Spinal cord (tissue), 10 donors: ENCODE results near the gene ZNF155. TPM values are rescaled to one million over a fixed set of nuclear protein-coding genes. Genes with fewer than 3 reads are reported as not detected.

Experiments
- DNase-seq, 6 donors: peaks; one replicate each; pipeline versions ENCODE4 v3.0.0 to v3.0.0-alpha.2; 2013 to 2015; ENCODE audit warnings: low spot score in 6 of 6, low read depth in 4 of 6
- H3K27ac ChIP-seq: one replicate; pipeline ENCODE4 v1.5.1; 2013; ENCODE audit warnings: low read depth, low read length, control low read depth
- H3K27me3 ChIP-seq: one replicate; pipeline ENCODE4 v1.6.1; 2013; ENCODE audit warnings: low read length; ENCODE audit not compliant: control insufficient read depth, insufficient read depth
- H3K36me3 ChIP-seq: one replicate; pipeline ENCODE4 v1.6.1; 2013; ENCODE audit warnings: low read length; ENCODE audit not compliant: control insufficient read depth, insufficient read depth
- H3K4me1 ChIP-seq: one replicate; pipeline ENCODE4 v1.6.1; 2013; ENCODE audit warnings: low read length; ENCODE audit not compliant: control insufficient read depth, insufficient read depth
- H3K4me3 ChIP-seq: one replicate; pipeline ENCODE4 v1.5.1; 2013; ENCODE audit warnings: low read depth, low read length, control low read depth
- H3K9me3 ChIP-seq: one replicate; pipeline ENCODE4 v1.6.1; 2013; ENCODE audit warnings: low read length; ENCODE audit not compliant: control insufficient read depth, insufficient read depth
- WGBS: methylation state at CpG from one replicate; pipeline ENCODE4 v1.1.5; 2013; ENCODE audit warnings: missing lambda C conversion rate; ENCODE audit not compliant: insufficient coverage; 5-methylcytosine and 5-hydroxymethylcytosine counted together
- polyA plus RNA-seq, 2 donors: library from polyadenylated mRNA; unstranded; fragments of 120-200 nt; gene quantifications; one replicate each; pipeline ENCODE4 v1.2.1, GENCODE V29; 2013; ENCODE audit not compliant: insufficient read length in 2 of 2
- total RNA-seq, 2 donors: library from RNA; depleted of rRNA in 1 of 2; stranded (reverse); fragments of 120-200 nt in 1 of 2; fragments of >200 nt in 1 of 2; gene quantifications; one replicate each; pipeline versions ENCODE4 v1.2.3 to v1.2.4, GENCODE V29; 2013 to 2014
- donor health status: healthy.

Gene ZNF155
- total and polyA plus RNA-seq, 4 donors, result 10.2 to 15.0 (median 13.4) TPM

DNA sequence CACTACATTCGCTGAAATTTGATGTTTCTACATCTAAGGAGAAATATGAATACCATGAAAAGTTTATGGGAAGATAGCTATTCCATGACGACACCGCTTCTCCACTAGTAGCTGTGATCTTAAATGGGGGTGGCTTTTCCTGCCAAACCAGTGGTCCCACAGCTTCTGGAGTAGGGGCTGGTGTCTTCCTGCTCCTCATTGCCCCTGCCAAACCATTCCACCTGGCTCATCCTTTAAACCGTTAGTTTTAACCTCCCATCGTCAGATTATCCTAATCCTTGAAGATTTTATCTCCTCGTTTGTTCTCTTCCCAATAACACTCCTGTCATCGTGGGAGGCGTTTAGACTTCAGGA is 18.2 kb downstream of the ZNF155 start:
- Histone ChIP-seq H3K27me3 (no peaks in the 10 kb centered on the region), H3K4me1 (peaks cover 9% of the 10 kb centered on the region), H3K9me3 (no peaks in the 10 kb centered on the region), H3K4me3 (peak overlapping the region; percentile 61), H3K36me3 (no peaks in the 10 kb centered on the region), H3K27ac (peak overlapping the region; percentile 77)
- 2% methylated on average over 5 of the region's 8 CpGs for WGBS
- DNase-seq, result no peak

DNA sequence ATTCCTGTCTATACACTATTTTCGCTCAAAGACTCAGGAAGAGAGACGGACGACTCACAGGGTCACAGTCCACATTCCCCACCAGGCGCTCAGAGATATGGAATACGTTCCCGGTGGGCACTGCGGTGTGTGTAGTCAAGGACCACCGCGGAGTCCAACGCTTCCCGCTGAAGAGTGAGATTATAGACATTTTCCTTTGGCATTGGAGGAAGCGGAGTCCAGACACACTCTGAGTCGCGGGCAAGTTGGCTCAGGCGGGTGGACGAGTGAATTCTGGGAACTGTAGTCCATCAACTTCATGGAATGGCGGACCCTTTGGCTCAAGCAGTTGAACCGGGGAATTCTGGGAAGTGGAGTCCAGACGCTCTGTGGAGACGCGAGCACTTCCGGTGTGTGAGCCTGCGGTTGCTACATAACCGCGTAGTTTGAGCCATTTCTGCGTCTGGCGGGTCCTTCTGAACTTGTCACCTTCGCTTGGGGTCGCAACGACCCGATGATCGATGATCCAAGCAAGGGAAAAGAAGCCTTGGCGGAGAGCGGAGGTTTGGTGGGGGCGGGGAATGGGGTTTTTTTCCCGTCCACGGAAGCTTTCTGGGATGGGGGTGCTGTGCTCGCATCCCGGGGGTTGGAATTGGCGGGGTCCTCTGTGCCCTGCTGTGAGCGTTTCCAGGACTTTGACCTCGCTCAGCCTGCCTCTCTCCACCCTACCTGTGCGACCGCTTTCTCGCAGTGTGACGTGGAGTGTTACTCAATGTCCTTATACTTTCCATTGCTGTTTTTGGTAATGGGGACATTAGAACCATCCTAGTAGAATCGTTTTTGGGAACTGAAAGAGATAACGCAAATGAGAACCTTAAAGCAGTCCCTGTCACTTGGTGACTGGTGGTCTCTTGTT is 18.8 kb downstream of the ZNF155 start, which contains the start of gene ZNF230:
Gene ZNF230, plus strand, starts transcription at position 392 of the 895 bp plus-strand sequence. CDS start 4,122 bp downstream, outside the sequence.
- Histone ChIP-seq H3K27me3 (no peaks in the 10 kb centered on the region), H3K36me3 (peaks cover 5% of the 10 kb centered on the region), H3K27ac (peak within 1 kb of the TSS; percentile 77), H3K4me3 (peak within 1 kb of the TSS; percentile 61), H3K4me1 (peaks cover 9% of the 10 kb centered on the region), H3K9me3 (no peaks in the 10 kb centered on the region)
- DNase-seq, result peak; percentile 92 to 99 (median 96)
- 0% methylated on average over 39 of the region's 48 CpGs for WGBS

DNA sequence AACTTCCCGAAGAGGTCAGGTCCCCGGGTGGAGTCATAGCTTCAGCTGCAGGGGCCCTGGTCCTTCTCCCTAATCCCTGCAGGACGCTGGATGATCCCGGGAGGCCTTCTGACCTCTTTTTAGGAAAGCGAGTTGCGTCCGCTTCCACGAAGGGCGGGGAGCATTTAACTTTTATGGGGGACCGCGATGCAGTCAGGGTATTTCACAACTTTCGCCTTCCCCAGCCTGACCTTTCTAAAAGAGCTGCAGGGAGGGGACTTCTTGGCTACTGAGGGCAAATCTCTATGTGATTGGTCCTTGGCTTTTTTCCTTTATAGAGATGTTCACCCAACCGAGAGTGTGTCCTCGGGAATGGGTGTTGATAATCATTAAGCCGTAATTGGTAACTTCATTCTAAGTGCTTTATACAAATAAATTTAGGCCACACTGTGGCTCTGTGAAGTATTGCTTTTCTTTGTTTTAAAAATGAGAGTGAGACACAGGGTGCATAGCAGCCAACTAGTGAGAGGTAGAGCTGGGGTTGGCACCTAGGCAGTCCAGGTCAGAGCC is 19.5 kb downstream of the ZNF155 start:
- Histone ChIP-seq H3K27ac (no peak overlapping the region), H3K4me3 (peak overlapping the region; percentile 61), H3K4me1 (peaks cover 9% of the 10 kb centered on the region), H3K27me3 (no peaks in the 10 kb centered on the region), H3K36me3 (peaks cover 8% of the 10 kb centered on the region), H3K9me3 (no peaks in the 10 kb centered on the region)
- peak in 1 of 6 donors; percentile 1 for DNase-seq
- WGBS, result 0% methylated on average over 3 of the region's 15 CpGs

DNA sequence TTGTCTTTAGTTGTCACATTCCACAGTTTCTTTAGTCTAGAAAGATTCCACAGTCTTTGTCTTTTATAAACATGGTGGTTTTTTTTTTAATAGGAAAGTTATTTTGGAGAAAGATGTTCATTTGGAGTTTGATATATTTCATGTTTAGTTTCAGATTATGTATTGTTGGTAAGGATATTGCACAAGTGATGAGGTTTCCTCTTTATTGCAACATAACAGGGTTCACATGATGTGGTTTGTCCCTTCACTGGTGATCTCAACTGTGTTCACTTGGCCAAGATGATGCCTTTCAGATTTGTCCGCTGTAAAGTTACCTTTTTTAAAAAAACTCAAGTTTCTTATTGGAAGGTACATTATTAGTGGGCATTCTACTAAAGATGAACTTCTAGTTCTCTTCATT is 22.0 kb downstream of the ZNF155 start:
- no CpG with 5 or more reads among the region's 1 CpG for WGBS
- Histone ChIP-seq H3K27me3 (no peaks in the 10 kb centered on the region), H3K36me3 (peaks cover 27% of the 10 kb centered on the region), H3K27ac (no peak overlapping the region), H3K4me3 (no peak overlapping the region), H3K4me1 (peaks cover 9% of the 10 kb centered on the region), H3K9me3 (peaks cover 10% of the 10 kb centered on the region)
- DNase-seq, result no peak

DNA sequence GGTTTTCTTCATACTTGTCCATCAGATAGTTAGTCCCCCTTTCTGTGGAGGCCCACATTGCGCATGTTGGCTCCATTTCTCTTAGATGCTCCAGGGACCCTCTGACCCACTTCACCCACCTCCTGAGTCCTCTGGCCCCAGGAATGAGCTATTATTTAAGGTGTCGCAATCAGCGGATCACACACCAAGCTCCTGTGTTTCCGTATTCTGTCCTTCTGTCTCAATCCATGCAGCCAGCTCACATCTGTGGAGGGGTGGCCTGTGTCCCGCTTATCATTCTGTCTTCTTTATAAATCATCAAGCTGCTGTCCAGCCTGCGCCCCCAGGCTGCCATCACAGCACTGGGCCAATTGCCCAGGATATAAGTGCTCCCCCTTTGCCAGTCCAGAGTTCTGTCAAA is 23.5 kb downstream of the ZNF155 start:
- 95% methylated on average over 5 of the region's 6 CpGs for WGBS
- Histone ChIP-seq H3K4me1 (peaks cover 7% of the 10 kb centered on the region), H3K4me3 (no peak overlapping the region), H3K27me3 (no peaks in the 10 kb centered on the region), H3K27ac (no peak overlapping the region), H3K9me3 (peaks cover 11% of the 10 kb centered on the region), H3K36me3 (peaks cover 29% of the 10 kb centered on the region)
- DNase-seq, result no peak

DNA sequence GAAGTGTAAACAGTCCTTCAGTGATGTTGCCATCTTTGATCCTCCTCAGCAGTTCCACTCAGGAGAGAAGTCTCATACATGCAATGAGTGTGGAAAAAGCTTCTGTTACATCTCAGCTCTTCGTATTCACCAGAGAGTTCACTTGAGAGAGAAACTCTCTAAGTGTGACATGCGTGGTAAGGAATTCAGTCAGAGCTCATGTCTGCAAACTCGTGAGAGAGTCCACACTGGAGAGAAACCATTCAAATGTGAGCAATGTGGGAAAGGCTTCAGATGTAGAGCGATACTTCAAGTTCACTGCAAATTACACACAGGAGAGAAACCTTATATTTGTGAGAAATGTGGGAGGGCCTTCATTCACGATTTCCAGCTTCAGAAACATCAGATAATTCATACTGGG is 26.5 kb downstream of the ZNF155 start:
- no peak for DNase-seq
- Histone ChIP-seq H3K4me3 (no peak overlapping the region), H3K36me3 (peaks cover 29% of the 10 kb centered on the region), H3K27me3 (no peaks in the 10 kb centered on the region), H3K9me3 (peaks cover 11% of the 10 kb centered on the region), H3K4me1 (no peaks in the 10 kb centered on the region), H3K27ac (no peak overlapping the region)
- 100% methylated on average over 2 of the region's 5 CpGs for WGBS

DNA sequence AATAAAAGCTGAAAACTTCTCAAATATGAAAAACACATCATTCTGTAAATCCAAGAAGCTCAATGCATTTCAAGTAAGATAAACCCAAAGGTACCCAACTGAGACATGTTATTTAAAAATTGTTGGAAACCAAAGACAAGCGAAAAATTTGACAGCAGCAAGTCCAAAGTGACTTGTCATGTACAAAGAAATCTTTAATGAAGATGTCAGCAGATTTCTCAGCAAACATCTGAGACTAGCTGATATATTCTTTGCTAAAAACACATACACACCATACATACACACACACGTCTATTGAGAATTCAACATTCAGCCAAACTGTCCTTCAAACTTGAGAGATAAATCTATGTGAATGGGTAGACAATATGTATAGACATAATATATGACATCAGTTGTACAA is 35.5 kb downstream of the ZNF155 start:
- no peaks in the 10 kb centered on the region for H3K27me3 ChIP-seq
- WGBS, result 40% methylated on average over 1 of the region's 2 CpGs

DNA sequence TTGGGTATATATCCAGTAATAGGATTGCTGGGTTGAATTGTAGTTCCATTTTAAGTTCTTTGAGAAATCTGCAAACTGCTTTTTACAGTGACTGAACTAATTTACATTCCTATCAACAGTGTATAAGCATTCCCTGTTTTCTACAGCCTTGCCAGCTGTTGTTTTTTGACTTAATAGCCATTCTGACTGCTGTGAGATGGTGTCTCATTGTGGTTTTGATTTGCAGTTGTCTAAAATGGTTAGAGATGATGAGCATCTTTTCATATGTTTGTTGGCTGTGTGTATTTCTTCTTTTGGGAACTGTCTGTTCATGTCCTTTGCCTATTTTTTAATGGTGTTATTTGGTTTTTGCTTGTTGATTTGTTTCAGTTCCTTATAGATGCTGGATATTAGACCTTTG is 37.2 kb downstream of the ZNF155 start:
- peaks cover 3% of the 10 kb centered on the region for H3K4me1 ChIP-seq
- no peak for DNase-seq
- no peaks in the 10 kb centered on the region for H3K36me3 ChIP-seq
- H3K27ac ChIP-seq, result no peak overlapping the region
- no peak overlapping the region for H3K4me3 ChIP-seq
- no peaks in the 10 kb centered on the region for H3K27me3 ChIP-seq
- no peaks in the 10 kb centered on the region for H3K9me3 ChIP-seq

More for the DNA sequence above, 35.5 kb downstream of the ZNF155 start:
- Histone ChIP-seq H3K9me3 (no peaks in the 10 kb centered on the region), H3K36me3 (no peaks in the 10 kb centered on the region), H3K4me3 (no peak overlapping the region), H3K27ac (no peak overlapping the region), H3K4me1 (no peaks in the 10 kb centered on the region)
- DNase-seq, result no peak

DNA sequence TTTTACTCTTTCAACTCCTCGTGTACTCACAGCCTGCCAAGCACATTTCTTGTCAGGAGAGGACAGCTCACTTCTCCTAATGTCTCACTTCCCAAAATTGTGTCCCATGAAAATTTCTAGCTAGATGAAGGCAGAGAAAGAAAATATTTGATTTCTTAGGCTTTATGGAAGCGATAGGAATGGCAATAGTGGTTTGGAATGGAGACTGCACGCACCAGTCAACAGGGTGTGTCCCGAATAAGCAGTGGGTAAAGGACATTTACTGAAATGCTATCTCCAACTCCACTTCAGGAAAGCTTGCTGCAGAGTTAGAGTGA is 40.9 kb downstream of the ZNF155 start:
- Histone ChIP-seq H3K9me3 (no peaks in the 10 kb centered on the region), H3K36me3 (peaks cover 16% of the 10 kb centered on the region), H3K4me3 (peak overlapping the region; percentile 73), H3K27me3 (no peaks in the 10 kb centered on the region), H3K27ac (no peak overlapping the region), H3K4me1 (peaks cover 3% of the 10 kb centered on the region)
- WGBS, result 18% methylated on average over 3 of the region's 4 CpGs
- DNase-seq, result peak in 1 of 6 donors; percentile 47
